HG03575 (cell line): ENCODE results near the gene TP53INP2.
"Not testable (repeated sequence)": the region's sequence is repeated elsewhere in the genome, so short reads cannot be mapped to it uniquely, and the experiment has no call there.

ENCODE experiments used
- ATAC-seq: cut with Tn5 transposase; IDR thresholded peaks from one replicate; pipeline ENCODE4 v1.9.1; 2021; ENCODE audit not compliant: unreplicated experiment, insufficient number of reproducible peaks, low FRiP score; ENCODE audit errors: extremely low read depth

The TP53INP2 gene, protein sequence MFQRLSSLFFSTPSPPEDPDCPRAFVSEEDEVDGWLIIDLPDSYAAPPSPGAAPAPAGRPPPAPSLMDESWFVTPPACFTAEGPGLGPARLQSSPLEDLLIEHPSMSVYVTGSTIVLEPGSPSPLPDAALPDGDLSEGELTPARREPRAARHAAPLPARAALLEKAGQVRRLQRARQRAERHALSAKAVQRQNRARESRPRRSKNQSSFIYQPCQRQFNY

DNA sequence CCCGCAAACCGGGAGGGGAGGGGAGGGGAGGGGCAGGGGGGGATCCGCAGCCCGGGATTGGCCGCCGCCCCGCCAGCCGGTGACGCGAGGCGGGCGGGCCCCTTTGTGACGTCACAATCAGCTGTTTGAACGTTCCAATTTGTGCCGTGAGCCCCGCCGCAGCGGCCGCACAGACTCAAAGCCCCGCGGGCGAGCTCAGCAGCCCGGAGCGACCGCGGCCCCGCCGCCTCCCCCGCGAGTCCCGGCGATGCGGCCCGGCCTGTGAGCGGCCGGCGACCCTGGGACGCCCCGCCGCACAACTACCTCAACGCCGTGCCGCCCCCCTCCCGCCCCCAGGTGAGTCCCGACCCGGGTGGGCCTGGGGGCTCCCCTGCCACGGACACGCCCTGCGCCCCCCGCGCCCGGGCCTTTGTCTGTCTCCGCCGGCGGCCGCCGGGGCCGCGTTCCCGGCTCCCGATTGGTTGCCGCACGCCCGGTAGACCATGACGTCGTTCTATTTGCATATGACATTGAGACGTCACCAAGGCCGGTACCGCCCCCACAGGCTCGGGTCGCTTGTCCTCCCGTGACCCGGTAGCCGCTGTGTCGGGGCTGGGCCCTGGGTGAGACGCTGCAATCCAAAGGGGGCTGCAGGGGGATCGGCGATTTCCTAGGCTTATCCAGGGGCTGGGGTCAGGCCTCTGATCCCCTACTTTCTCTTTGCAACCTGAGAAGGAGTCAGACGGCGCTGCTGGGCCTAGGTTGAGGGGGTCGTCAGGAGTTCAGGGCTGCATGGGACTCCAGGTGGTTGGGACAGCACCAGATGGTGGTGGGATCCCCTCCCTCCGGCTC lies at the start of gene TP53INP2:
Gene TP53INP2, plus strand, starts transcription at position 168 of the 831 bp plus-strand sequence. CDS start 4,396 bp downstream, outside the sequence.
- ATAC-seq = no peak

DNA sequence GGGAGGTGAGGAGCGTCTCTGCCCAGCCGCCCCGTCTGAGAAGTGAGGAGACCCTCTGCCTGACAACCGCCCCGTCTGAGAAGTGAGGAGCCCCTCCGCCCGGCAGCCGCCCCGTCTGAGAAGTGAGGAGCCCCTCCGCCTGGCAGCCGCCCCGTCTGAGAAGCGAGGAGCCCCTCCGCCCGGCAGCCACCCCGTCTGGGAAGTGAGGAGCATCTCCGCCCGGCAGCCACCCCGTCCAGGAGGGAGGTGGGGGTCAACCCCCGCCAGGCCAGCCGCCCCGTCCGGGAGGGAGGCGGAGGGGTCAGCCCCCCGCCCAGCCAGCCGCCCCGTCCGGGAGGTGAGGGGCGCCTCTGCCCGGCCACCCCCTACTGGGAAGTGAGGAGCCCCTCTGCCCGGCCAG lies 45.5 kb upstream of the TP53INP2 start:
- not testable (repeated sequence) for ATAC-seq

DNA sequence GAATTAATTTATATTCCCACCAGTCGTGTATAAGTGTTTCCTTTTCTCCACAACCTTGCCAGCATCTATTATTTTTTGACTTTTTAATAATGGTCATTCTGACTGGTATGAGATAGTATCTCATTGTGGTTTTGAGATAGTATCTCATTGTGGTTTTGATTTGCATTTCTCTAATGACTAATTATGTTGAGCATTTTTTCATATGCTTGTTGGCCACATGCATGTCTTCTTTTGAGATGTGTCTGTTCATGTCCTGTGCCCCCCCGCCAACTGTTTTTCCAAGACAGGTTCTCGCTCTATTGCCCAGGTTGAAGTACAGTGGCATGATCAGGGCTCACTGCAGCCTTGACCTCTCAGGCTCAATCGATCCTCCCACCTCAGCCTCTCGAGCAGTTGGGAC lies 42.3 kb upstream of the TP53INP2 start:
- not testable (repeated sequence) for ATAC-seq

DNA sequence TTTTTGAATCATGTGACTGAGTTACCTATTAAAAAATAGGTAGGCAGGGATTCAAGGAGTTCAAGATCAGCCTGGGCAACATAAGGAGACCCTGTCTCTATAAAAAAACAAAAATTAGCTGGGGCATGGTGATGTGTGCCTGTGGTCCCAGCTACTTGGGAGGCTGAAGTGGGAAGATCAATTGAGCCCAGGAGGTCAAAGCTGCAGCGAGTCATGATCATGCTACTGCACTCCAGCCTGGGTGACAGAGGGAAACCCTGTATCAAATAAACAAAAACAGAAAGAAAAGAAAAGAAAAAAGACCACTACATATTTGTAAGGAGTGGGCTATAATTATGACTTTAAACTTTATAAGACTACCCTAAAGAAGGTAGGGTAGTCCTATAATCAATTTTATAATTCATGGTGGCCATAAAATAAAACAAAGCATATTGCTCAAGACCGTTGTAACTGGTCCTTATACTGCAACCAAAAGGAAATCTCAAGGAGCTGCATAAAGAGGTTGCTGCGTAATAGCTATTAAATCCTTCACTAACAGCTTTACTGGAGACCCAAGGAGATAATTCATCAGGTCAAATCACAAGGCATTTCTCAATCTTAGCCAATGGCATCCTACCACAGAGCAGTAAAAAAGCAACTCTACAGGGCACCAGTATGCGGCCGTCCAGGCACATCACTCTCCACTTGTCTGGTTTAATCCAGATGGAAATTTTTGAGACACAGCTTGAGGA lies 40.8 kb upstream of the TP53INP2 start:
- ATAC-seq = no peak

DNA sequence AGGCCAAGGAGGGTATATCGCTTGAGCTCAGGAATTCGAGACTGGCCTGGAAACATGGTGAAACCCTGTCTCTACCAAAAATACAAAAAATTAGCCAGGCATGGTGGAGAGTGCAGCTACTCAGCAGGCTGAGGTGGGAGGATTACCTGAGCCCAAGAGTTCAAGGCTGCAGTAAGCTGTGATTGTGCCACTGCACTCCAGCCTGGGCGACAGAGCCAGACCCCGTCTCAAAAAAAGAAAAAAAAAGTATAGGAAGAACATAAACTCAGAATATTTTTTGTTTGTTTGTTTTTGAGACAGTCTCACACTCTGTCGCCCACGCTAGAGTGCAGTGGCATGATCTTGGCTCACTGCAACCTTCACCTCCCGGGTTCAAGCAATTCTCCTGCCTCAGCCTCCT lies 39.4 kb upstream of the TP53INP2 start:
- not testable (repeated sequence) for ATAC-seq

DNA sequence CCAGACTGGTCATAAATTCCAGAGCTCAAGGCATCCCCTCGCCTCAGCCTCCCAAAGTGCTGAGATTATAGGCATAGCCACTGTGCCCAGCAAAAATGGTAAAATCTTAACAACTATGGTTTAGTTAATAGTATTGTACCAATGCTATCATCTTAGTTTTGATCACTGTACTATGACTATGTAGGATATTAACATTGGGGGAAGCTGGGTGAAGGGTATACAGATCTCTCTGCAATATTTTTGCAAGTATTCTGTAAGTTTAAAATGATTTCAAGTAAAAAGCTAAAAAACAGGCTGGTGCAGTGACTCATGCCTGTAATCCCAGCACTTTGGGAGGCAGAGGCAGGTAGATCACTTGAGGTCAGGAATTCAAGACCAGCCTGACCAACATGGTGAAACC lies 35.0 kb upstream of the TP53INP2 start:
- no peak for ATAC-seq

DNA sequence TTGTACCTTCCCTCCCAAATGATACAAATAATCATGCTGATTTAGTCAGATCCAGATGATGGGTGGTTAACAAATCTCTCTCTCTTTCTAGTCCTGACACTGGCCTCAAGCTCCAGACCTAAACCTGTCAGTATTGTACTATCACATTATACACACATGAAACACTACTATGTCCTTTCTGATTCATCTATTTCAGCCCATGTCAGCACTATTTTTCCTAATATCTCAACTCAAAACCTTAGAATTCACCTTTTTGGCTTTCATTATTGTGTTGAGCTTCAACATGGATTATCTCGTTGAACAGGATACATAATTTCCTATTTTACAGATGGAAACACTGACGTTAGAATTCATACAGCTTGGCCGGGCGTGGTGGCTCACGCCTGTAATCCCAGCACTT lies 30.7 kb upstream of the TP53INP2 start:
- no peak for ATAC-seq

DNA sequence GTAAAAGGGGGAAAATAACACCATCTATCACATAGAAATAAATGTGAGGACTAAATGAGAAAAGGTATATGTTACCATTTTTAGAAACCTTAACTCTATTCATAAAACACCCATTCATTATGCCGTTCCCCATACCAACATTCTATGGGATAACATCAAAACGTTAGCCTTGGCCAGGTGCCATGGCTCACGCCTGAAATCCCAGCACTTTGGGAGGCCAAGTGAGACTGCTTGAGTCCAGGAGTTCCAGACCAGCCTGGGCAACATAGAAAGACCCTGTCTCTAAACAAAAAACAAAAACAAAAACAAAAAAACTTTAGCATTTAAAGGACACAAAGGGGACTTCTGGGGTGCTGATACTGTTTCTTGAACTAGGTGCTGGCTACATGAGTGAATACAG lies 28.6 kb upstream of the TP53INP2 start:
- ATAC-seq = no peak

DNA sequence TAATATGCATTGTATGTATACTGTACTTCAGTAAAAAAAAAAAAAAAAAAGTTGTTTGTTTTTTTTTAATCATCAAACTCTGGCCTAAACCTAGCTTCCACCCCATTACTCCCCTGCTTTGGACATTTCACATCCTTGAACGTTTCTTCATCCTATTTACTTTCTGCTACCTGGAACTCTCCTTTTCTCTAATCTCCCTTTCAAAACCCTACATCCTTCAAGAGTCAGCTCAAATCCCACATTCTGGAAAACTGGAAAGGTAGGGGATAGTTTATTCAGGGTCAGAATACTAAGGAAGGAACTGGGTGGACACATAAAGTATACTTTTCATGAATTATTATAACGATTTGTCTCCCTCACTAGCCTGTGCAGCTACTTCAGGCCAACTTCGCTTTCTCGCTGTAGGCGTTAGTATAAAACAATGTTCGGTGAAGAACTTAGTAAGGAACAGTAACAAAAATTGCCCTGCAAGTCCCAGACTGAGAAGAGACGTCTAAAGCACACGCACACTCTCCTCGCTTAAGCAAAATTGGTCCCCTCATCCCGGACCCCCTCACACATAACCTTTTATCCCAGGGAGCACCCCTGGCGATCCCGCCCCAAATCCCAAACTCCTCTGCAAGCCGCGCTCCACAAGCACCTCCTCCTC lies 28.0 kb upstream of the TP53INP2 start:
- no peak for ATAC-seq

DNA sequence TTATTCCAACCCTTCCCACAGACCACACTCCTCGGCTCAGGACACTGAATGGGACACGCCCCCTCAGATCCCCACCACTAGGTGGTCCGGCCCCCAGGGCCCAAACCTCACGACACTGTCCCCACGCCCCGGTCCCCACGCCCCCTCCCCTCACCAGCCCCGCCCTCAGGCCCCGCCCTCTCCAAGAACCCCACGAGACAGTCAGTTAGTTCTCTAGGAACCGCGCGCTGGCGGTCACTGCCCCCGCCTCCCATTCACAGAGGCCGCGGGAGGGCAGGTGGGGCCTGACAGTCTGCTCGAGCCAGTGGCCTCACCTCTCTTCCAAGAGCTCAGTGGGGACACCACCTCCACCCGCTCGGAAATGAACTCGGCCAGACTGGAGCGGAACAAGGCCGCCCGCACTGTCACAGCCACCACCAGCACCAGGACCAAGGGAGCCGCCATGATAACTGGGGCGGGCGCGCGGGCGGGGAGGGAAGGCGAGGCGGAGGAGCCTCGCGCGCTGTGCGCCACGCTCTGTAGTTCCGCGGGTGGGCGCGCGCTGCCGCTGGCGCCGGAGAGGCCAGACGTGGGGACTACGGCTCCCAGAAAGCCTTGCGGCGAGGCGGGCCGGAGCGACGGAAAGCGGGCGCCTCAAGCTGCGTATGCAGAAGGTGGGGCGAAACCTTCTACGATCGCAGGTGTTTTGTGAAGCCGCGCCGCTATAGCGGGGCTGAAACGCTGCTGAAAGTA lies 27.3 kb upstream of the TP53INP2 start, which contains the start of gene PIGU:
Gene PIGU, minus strand, starts transcription at position 451 of the 732 bp plus-strand sequence. Its CDS starts 7 bp downstream, at position 444.
- ATAC-seq = peak; percentile 51

DNA sequence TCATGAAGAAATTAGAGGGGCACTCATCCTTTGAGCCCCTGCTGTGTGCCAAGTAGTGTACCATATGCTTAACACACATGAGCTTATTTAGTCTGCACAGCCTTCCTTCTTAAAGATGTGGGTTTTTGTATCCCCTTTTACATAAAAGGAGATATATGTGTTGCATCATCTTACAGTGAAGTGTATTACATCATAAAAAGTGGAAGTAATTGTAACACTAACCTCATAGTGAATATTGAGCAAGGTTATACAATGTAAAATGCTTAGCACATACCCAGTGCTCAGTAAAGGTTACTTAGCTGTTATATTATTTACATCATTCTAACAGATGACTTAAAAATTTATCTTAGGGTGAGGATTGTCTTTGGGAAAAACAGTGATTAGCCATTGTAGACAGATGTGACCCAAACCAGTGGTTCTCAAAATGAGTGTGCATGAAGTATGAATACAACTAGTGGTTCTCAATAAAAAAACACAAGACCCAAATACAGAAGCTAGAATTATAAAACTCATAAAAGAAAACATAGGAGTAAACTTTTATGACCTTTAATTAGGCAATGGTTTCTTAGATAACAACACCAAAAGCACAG lies 23.5 kb upstream of the TP53INP2 start:
- no peak for ATAC-seq

DNA sequence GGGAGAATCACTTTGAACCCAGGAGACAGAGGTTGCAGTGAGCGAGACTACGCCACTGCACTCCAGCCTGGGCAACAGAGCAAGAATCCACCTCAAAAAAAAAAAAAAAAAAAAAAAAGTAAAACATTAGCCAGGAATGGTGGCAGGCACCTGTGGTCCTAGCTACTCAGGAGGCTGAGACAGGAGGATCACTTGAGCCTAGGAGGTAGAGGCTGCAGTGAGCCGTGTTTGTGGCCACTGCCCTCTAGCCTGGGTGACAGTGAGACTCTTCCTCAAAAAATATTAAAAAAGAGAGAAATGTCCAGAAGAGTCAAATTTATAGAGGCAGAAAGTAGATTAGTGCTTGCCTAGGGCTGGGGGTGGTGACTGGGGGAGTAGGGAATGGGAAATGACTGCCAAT lies 20.5 kb upstream of the TP53INP2 start:
- ATAC-seq = no peak

DNA sequence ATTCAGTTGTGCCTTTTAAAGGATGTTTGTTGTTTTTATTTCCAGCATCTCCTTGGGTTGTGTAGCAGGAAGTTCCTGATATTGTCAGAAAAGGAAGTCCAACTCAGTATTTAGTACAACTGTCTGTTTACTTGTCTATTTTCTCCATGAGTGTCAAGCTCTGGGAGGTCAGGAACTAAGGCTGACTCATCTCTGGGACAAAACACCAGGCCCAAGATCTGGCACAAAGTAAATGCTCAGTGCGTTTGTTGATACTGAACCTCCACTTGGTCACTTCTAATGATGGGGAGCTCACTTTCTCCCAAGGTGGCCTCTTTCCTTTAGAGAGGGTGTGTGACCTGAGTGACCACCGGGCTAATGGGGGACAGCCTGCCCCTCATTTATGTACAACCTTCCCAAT lies 14.7 kb upstream of the TP53INP2 start:
- no peak for ATAC-seq

DNA sequence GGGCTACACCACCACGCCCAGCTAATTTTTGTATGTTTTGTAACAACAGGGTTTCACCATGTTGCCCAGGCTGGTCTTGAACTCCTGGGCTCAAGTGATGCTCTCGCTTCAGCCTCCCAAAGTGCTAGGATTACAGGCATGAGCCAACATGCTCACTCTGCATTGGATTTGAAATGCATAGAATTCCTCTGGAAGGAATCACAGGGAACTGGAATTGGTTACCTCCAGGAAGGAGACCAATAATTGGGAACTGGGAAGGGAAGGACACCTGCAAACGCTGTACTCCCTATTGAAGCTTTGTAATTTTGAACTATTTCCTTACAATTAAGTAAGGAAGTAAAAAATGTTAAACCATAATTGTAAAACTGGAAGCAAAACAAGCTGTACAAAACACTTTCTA lies 12.3 kb upstream of the TP53INP2 start:
- ATAC-seq = no peak

DNA sequence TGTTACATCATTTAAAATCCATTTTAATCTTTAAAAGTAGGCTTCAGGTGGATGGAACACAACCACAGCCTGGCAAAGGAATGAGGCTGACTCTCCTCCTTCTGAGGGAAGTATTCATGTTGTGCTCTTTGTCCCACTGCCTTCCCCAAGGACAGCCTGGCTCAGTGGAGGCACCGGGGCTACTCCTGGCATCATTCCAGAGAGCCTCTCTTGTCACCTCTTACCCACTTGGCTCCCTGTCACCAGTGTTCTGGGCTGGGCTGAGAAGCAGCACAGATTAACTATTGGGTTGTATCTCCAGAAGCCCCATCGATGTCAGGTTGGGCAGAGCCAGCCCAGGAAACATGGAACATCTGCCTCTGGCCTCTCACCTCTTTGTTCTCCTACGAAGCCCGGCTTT lies 10.7 kb upstream of the TP53INP2 start:
- no peak for ATAC-seq

DNA sequence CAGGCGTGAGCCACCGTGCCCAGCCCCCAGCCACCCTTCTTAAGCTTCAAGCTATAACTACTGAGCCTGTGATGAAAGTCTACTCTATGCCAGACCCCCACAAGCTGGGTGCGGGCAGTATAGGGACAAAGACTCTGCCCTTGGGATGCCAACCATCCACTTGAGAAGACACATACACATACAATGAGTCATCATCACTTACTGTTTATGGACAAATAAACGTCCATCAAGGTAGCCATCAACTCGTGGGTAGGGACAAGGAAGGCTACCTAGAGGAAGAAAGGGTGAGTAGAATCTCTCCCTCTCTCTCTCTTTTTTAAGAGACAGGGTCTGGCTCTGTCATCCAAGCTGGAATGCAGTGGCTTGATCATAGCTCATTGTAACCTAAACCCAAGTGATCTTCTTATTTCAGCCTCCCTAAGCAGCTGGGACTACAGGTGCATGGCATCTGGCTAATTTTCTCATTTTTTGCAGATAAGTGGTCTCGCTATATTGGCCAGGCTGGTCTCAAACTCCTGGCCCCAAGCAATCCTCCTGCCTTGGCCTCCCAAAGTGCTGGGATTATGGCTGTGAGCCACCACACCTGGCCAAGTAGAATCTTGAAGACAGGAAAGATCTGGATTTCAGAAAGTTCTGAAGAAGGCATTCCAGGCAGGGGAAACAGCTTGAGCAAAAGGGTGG lies 2.6 kb upstream of the TP53INP2 start:
- no peak for ATAC-seq

DNA sequence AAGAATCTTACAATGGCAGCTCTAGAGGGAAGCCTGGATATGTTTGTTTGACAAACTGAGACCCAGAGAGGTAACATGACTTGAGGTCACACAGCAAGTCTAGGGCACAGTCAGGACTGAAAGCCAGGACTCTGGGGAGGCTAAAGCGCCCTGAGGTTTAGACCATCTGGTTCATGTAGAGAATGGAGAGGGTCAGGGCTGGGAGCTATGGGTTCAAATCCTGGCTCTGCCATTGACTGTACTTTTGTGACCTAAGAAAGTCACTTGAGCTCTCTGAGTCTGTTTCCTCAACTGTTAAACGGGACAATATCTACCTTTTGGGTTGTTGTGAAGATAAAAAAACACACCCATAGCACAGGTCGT lies 1.1 kb upstream of the TP53INP2 start:
- no peak for ATAC-seq
